ENCODE results near the gene SMARCA5.

GRCh38 chr4:143558286-143558685 is 44.8 kb downstream of the SMARCA5 start:
- TF ChIP-seq EZH2 (IDR thresholded peaks at IDR 0.05; ENCODE audit: insufficient read depth, poor library complexity, severe bottlenecking) (no peak), EZH2phosphoT487 (IDR thresholded peaks at IDR 0.05; ENCODE audit: insufficient read depth, low read depth) (no peak)

Data from GM23248 (cell line).